IMR-90 (cell line): ENCODE results near the gene CYB5D1. TPM values are rescaled to one million over a fixed set of nuclear protein-coding genes. Genes with fewer than 3 reads are reported as not detected.

ENCODE experiments used
- ATAC-seq: fragments of 200-7000 bp; cut with Tn5 transposase; 2 replicates; pipeline ENCODE4 v1.9.1; 2020; ENCODE audit warnings: low read depth, mild to moderate bottlenecking, moderate library complexity
- BruUV-seq: library from RNA; stranded (reverse); fragments of 400-500 nt; replicated peaks from 2 replicates; lab custom pipeline; 2021; lab: Mats Ljungman, UMichigan
- CTCF ChIA-PET: fragments of 300-600 bp; formaldehyde crosslinking; extraction: SDS; loops from one replicate; lab custom pipeline; 2021; ENCODE audit warnings: antibody characterized with exemption; lab: Yijun Ruan, JAX
- POLR2A ChIA-PET: fragments of 300-600 bp; sonication (Branson Sonifier 250); formaldehyde crosslinking; loops from one replicate; lab custom pipeline; 2022; ENCODE audit warnings: antibody characterized with exemption; ENCODE audit not compliant: unreplicated experiment; lab: Charles Lee
- DNase-seq: peaks from one replicate; pipeline ENCODE4 v3.0.0; 2013
- H2AFZ ChIP-seq: replicated peaks from 2 replicates; pipeline ENCODE3; 2013; ENCODE audit warnings: low read length, mild to moderate bottlenecking; ENCODE audit not compliant: poor library complexity
- H2AK5ac ChIP-seq: 2 replicates; pipeline ENCODE4 v1.6.1; 2013; ENCODE audit warnings: low read depth, low read length, inconsistent platforms
- H2AK9ac ChIP-seq: replicated peaks from 2 replicates; pipeline ENCODE3; 2013; ENCODE audit warnings: mild to moderate bottlenecking, low read depth, low read length, moderate library complexity; ENCODE audit not compliant: poor library complexity
- H2BK120ac ChIP-seq: 2 replicates; pipeline ENCODE4 v1.6.1; 2013; ENCODE audit warnings: low read depth, low read length, inconsistent platforms
- H2BK15ac ChIP-seq: 3 replicates; pipeline ENCODE4 v1.6.1; 2013; ENCODE audit warnings: low read depth, low read length, inconsistent platforms
- H2BK20ac ChIP-seq: 2 replicates; pipeline ENCODE4 v1.6.1; 2013; ENCODE audit warnings: low read depth, mild to moderate bottlenecking, inconsistent platforms, low read length, moderate library complexity
- H2BK5ac ChIP-seq: 2 replicates; pipeline ENCODE4 v1.6.1; 2013; ENCODE audit warnings: mild to moderate bottlenecking, low read depth, low read length, inconsistent platforms; ENCODE audit not compliant: poor library complexity, severe bottlenecking
- H3K14ac ChIP-seq: replicated peaks from 2 replicates; pipeline ENCODE4 v1.6.1; 2013; ENCODE audit warnings: low read depth, low read length, inconsistent platforms
- H3K18ac ChIP-seq: 2 replicates; pipeline ENCODE4 v1.6.1; 2013; ENCODE audit warnings: low read depth, low read length, control low read depth
- H3K23ac ChIP-seq: 2 replicates; pipeline ENCODE4 v1.6.1; 2013; ENCODE audit warnings: low read depth, low read length, inconsistent platforms
- H3K27ac ChIP-seq: 2 replicates; pipeline ENCODE4 v1.5.1; 2013; ENCODE audit warnings: mild to moderate bottlenecking, control low read depth, low read length; ENCODE audit not compliant: insufficient read depth
- H3K27me3 ChIP-seq: 2 replicates; pipeline ENCODE4 v1.6.1; 2013; ENCODE audit warnings: low read length; ENCODE audit not compliant: control insufficient read depth, insufficient read depth
- H3K36me3 ChIP-seq: 2 replicates; pipeline ENCODE4 v1.6.1; 2013; ENCODE audit warnings: low read length, mixed read lengths; ENCODE audit not compliant: control insufficient read depth, insufficient read depth
- H3K4ac ChIP-seq: 2 replicates; pipeline ENCODE4 v1.6.1; 2013; ENCODE audit warnings: low read depth, low read length, inconsistent platforms
- H3K4me1 ChIP-seq: 2 replicates; pipeline ENCODE4 v1.6.1; 2013; ENCODE audit warnings: low read length, mixed read lengths; ENCODE audit not compliant: control insufficient read depth, insufficient read depth
- H3K4me2 ChIP-seq: 2 replicates; pipeline ENCODE4 v1.6.1; 2013; ENCODE audit warnings: low read depth, mild to moderate bottlenecking, control low read depth, low read length, moderate library complexity
- H3K4me3 ChIP-seq: 2 replicates; pipeline ENCODE4 v1.5.1; 2013; ENCODE audit warnings: low read depth, mild to moderate bottlenecking, control low read depth, low read length, moderate library complexity; ENCODE audit not compliant: insufficient read depth
- H3K56ac ChIP-seq: 2 replicates; pipeline ENCODE4 v1.6.1; 2013; ENCODE audit warnings: low read length, inconsistent platforms; ENCODE audit not compliant: insufficient read depth; ENCODE audit errors: extremely low read depth
- H3K79me1 ChIP-seq, 2 experiments: 2 replicates each; pipeline ENCODE4 v1.6.1; 2013; ENCODE audit warnings: low read length in 2 of 2, inconsistent platforms in 1 of 2, low read depth in 1 of 2
- H3K9ac ChIP-seq: 2 replicates; pipeline ENCODE4 v1.6.1; 2013; ENCODE audit warnings: low read depth, low read length, control low read depth
- H3K9me1 ChIP-seq: 2 replicates; pipeline ENCODE4 v1.6.1; 2013; ENCODE audit warnings: low read length, inconsistent platforms; ENCODE audit not compliant: insufficient read depth
- H3K9me3 ChIP-seq: 2 replicates; pipeline ENCODE4 v1.6.1; 2013; ENCODE audit warnings: low read length; ENCODE audit not compliant: control insufficient read depth, insufficient read depth
- H4K20me1 ChIP-seq: 2 replicates; pipeline ENCODE4 v1.6.1; 2013; ENCODE audit warnings: low read length, inconsistent platforms; ENCODE audit not compliant: insufficient read depth
- H4K5ac ChIP-seq: 2 replicates; pipeline ENCODE4 v1.6.1; 2013; ENCODE audit warnings: mild to moderate bottlenecking, low read depth, low read length, control low read depth
- H4K8ac ChIP-seq, 2 experiments: 2 replicates each; pipeline ENCODE4 v1.6.1; 2013; ENCODE audit warnings: low read depth in 2 of 2, low read length in 2 of 2, control low read depth in 1 of 2, inconsistent platforms in 1 of 2
- H4K91ac ChIP-seq: 2 replicates; pipeline ENCODE4 v1.6.1; 2013; ENCODE audit warnings: low read depth, low read length, inconsistent platforms; ENCODE audit not compliant: insufficient read depth
- CHD1 ChIP-seq: IDR thresholded peaks from 2 replicates; pipeline ENCODE4 v1.6.1; 2012; ENCODE audit warnings: low read depth, low read length, improper control_type of control experiment
- CTCF ChIP-seq: conservative IDR thresholded peaks from 2 replicates; pipeline ENCODE4 v1.5.1; 2012; ENCODE audit warnings: mild to moderate bottlenecking, low read depth, low read length, improper control_type of control experiment
- MAZ ChIP-seq: IDR thresholded peaks from 2 replicates; pipeline ENCODE4 v1.6.1; 2012; ENCODE audit warnings: low read depth, mild to moderate bottlenecking, low read length, improper control_type of control experiment, moderate library complexity, borderline replicate concordance
- RCOR1 ChIP-seq: IDR thresholded peaks from 2 replicates; pipeline ENCODE4 v1.6.1; 2012; ENCODE audit warnings: mild to moderate bottlenecking, low read length, improper control_type of control experiment; ENCODE audit not compliant: insufficient replicate concordance
- RFX5 ChIP-seq: IDR thresholded peaks from 2 replicates; pipeline ENCODE4 v1.8.0; 2012; ENCODE audit warnings: low read depth, mild to moderate bottlenecking, low read length, moderate library complexity
- USF2 ChIP-seq: fragments of 150-350 bp; IDR thresholded peaks from 2 replicates; pipeline ENCODE4 v1.6.1; 2017; ENCODE audit warnings: mild to moderate bottlenecking, antibody characterized with exemption, low read length, low read depth
- WGBS, 2 experiments: methylation state at CpG; one replicate each; pipeline versions ENCODE4 v1.1.5 to v1.1.7; 2013; ENCODE audit warnings: missing lambda C conversion rate in 2 of 2; ENCODE audit not compliant: insufficient read length in 1 of 2; ENCODE audit errors: extremely low coverage in 2 of 2; 5-methylcytosine and 5-hydroxymethylcytosine counted together
- dilution Hi-C: fragments of 300-500 bp; cut with HindIII; formaldehyde crosslinking; loops from one replicate; pipeline ENCODE4 v1.14.3; 2018; ENCODE audit warnings: low sequenced_read_pairs; ENCODE audit not compliant: unreplicated experiment
- in situ Hi-C: fragments of 300-500 bp; cut with MboI; formaldehyde crosslinking; loops from 3 replicates; pipeline ENCODE4 v1.14.3; 2019; ENCODE audit warnings: low sequenced_read_pairs, inconsistent platforms, mixed read lengths
- intact Hi-C: fragments of 100-400 bp; cut with micrococcal nuclease; formaldehyde crosslinking; loops from 2 replicates; pipeline ENCODE4 v1.10.0; 2022
- polyA plus RNA-seq, 3 experiments: library from polyadenylated mRNA; depleted of rRNA; stranded (reverse); fragments of >200 nt; gene quantifications; 2 replicates each; pipeline ENCODE4 v1.2.3, GENCODE V29; 2012; ENCODE audit warnings: low replicate concordance in 1 of 3
- total RNA-seq: library from RNA; depleted of rRNA; stranded (reverse); fragments of >200 nt; gene quantifications from 2 replicates; pipeline ENCODE4 v1.2.3, GENCODE V29; 2012

The CYB5D1 gene
- total and polyA plus RNA-seq, 2 of the 4 experiments (the other 2 are of a cell fraction), result 8.8 to 10.8 TPM

- no peak overlapping the region for H3K23ac ChIP-seq
- H3K36me3 ChIP-seq, result peaks cover 77% of the 10 kb centered on the region
- H3K14ac ChIP-seq, result no peak overlapping the region
- dilution Hi-C loops, result no loop called here
- no peak overlapping the region for H2AK9ac ChIP-seq
- no peak for DNase-seq
- H3K9ac ChIP-seq, result no peak overlapping the region
- no peak overlapping the region for H2AK5ac ChIP-seq
- no peak overlapping the region for H3K27ac ChIP-seq
- no peak overlapping the region for H2BK15ac ChIP-seq
- BruUV-seq, result no TSS peak
- intact Hi-C loops, result no loop called here
- H3K4ac ChIP-seq, result no peak overlapping the region
- no peaks in the 10 kb centered on the region for H3K9me1 ChIP-seq
- H4K8ac ChIP-seq, result no peak overlapping the region
- no peak overlapping the region for H4K5ac ChIP-seq
- ATAC-seq, result no peak
- no peaks in the 10 kb centered on the region for H3K4me1 ChIP-seq
- no peak overlapping the region for H2BK20ac ChIP-seq
- H3K4me2 ChIP-seq, result no peak overlapping the region
- no peaks in the 10 kb centered on the region for H3K9me3 ChIP-seq
- no peak overlapping the region for H4K91ac ChIP-seq
- H3K4me3 ChIP-seq, result no peak overlapping the region
- TF ChIP-seq RFX5, result no peak
- TF ChIP-seq CHD1, result no peak
- TF ChIP-seq MAZ, result no peak
- no peak for TF ChIP-seq USF2
- TF ChIP-seq CTCF, result no peak
- TF ChIP-seq RCOR1, result no peak
- ChIA-PET CTCF (no interaction called here), POLR2A (no interaction called here)
- H3K18ac ChIP-seq, result no peak overlapping the region
- in situ Hi-C loops, result no loop called here
- WGBS, 2 experiments, result 97% methylated on average over 26 of the region's 29 CpGs; no CpG with 5 or more reads in 1 of the 2 experiments
- peaks cover 2% of the 10 kb centered on the region; the same call in 1 of the 2 replicates for H4K20me1 ChIP-seq
- H2BK5ac ChIP-seq, result no peak overlapping the region
- H3K56ac ChIP-seq, result no peak overlapping the region
- H3K27me3 ChIP-seq, result no peaks in the 10 kb centered on the region
- H2BK120ac ChIP-seq, result no peak overlapping the region
- H3K79me1 ChIP-seq, result no peaks in the 10 kb centered on the region; a peak in 1 of 4 replicates
- no peak overlapping the region for H2AFZ ChIP-seq
These were observed 51.3 kb downstream of the CYB5D1 start for GRCh38 chr17:7909089-7909488.
